ENCODE results near the gene EEF1A1.
A peak's percentile ranks its signal among the peaks of the same experiment; 100 is the strongest.
"Not testable (repeated sequence)": the region's sequence is repeated elsewhere in the genome, so short reads cannot be mapped to it uniquely, and the experiment has no call there.

The EEF1A1 gene

GRCh38 chr6:73519926-73520687 is 725 bp downstream of the EEF1A1 start:
- Histone ChIP-seq H3K27ac (peak overlapping the region; percentile 100), H2AFZ (ENCODE audit: low read depth) (no peak overlapping the region), H3K27me3 (ENCODE audit: insufficient read depth, low read depth) (no peaks in the 10 kb centered on the region), H3K4me3 (IDR thresholded peaks at IDR 0.05; ENCODE audit: insufficient read depth, low read depth, low read length) (no peak overlapping the region), H3K79me2 (ENCODE audit: insufficient read depth, low read depth) (peaks cover 54% of the 10 kb centered on the region), H3K36me3 (ENCODE audit: insufficient read depth) (peaks cover 30% of the 10 kb centered on the region), H3K9ac (peak overlapping the region; percentile 100), H3K4me2 (peak overlapping the region; percentile 75), H4K20me1 (ENCODE audit: insufficient read depth) (no peaks in the 10 kb centered on the region; the same call in 1 of the 2 replicates), H3K4me1 (ENCODE audit: low read depth, poor library complexity, severe bottlenecking) (peaks cover 47% of the 10 kb centered on the region)
- TF ChIP-seq CTCF (conservative IDR thresholded peaks at IDR 0.05; ENCODE audit: low read depth, low read length): no peak

DNA sequence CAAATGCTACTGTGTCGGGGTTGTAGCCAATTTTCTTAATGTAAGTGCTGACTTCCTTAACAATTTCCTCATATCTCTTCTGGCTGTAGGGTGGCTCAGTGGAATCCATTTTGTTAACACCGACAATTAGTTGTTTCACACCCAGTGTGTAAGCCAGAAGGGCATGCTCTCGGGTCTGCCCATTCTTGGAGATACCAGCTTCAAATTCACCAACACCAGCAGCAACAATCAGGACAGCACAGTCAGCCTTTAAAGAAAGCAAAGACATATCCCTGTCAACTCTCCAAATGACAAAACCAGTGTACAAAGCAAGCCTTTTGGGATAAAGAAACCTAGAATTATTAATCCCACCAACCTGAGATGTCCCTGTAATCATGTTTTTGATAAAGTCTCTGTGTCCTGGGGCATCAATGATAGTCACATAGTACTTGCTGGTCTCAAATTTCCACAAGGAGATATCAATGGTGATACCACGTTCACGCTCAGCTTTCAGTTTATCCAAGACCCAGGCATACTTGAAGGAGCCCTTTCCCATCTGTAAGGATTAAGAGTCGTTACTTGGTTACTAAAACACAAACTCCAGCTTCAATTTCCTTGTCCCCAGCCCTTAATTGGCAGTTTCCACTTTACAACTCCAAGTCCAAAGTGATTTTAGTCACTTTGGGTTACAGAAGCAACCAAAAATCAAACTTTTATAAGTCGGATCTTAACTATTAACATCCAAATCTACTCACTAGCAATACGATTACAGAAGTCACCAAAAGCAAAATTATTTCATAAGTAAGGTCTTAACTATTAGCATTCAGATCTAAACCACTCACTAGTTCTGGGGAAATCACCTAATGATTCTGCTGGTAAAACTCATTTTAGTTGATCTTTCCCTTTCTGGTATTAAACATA is 1.6 kb downstream of the EEF1A1 start:
- peaks cover 54% of the 10 kb centered on the region for H3K79me2 ChIP-seq (ENCODE audit: insufficient read depth, low read depth)

DNA sequence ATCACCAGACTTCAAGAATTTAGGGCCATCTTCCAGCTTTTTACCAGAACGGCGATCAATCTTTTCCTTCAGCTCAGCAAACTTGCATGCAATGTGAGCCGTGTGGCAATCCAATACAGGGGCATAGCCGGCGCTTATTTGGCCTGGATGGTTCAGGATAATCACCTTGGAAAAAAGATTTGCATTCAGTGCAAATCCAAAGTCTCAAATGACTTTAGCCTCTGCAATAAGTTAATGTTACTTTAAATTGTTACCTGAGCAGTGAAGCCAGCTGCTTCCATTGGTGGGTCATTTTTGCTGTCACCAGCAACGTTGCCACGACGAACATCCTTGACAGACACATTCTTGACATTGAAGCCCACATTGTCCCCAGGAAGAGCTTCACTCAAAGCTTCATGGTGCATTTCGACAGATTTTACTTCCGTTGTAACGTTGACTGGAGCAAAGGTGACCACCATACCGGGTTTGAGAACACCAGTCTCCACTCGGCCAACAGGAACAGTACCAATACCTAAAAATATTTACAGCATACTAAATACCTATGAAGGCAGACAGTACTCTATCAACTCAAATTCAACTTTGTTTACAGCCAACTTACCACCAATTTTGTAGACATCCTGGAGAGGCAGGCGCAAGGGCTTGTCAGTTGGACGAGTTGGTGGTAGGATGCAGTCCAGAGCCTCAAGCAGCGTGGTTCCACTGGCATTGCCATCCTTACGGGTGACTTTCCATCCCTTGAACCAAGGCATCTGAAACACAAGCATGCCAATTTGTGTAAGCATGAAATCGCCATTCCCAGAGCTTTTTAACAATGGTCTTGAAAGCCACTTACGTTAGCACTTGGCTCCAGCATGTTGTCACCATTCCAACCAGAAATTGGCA is 2.5 kb downstream of the EEF1A1 start:
- H3K9ac ChIP-seq: peak overlapping the region; percentile 100
- H3K4me3 ChIP-seq (IDR thresholded peaks at IDR 0.05; ENCODE audit: insufficient read depth, low read depth, low read length); H4K20me1 ChIP-seq (ENCODE audit: insufficient read depth); H2AFZ ChIP-seq (ENCODE audit: low read depth); H3K27me3 ChIP-seq (ENCODE audit: insufficient read depth, low read depth): not testable (repeated sequence)
- peak overlapping the region; percentile 75 for H3K4me2 ChIP-seq
- peaks cover 54% of the 10 kb centered on the region for H3K79me2 ChIP-seq (ENCODE audit: insufficient read depth, low read depth)
- H3K36me3 ChIP-seq (ENCODE audit: insufficient read depth): peaks cover 30% of the 10 kb centered on the region
- H3K27ac ChIP-seq: peak overlapping the region; percentile 100
- H3K4me1 ChIP-seq (ENCODE audit: low read depth, poor library complexity, severe bottlenecking): peaks cover 59% of the 10 kb centered on the region

More for the DNA sequence above, 1.6 kb downstream of the EEF1A1 start:
- H3K4me2 ChIP-seq: peak overlapping the region; percentile 75
- peaks cover 54% of the 10 kb centered on the region for H3K4me1 ChIP-seq (ENCODE audit: low read depth, poor library complexity, severe bottlenecking)
- peak overlapping the region; percentile 100 for H3K27ac ChIP-seq
- peaks cover 30% of the 10 kb centered on the region for H3K36me3 ChIP-seq (ENCODE audit: insufficient read depth)
- H3K27me3 ChIP-seq (ENCODE audit: insufficient read depth, low read depth); H4K20me1 ChIP-seq (ENCODE audit: insufficient read depth); H2AFZ ChIP-seq (ENCODE audit: low read depth); H3K4me3 ChIP-seq (IDR thresholded peaks at IDR 0.05; ENCODE audit: insufficient read depth, low read depth, low read length): not testable (repeated sequence)
- peak overlapping the region; percentile 100 for H3K9ac ChIP-seq

DNA sequence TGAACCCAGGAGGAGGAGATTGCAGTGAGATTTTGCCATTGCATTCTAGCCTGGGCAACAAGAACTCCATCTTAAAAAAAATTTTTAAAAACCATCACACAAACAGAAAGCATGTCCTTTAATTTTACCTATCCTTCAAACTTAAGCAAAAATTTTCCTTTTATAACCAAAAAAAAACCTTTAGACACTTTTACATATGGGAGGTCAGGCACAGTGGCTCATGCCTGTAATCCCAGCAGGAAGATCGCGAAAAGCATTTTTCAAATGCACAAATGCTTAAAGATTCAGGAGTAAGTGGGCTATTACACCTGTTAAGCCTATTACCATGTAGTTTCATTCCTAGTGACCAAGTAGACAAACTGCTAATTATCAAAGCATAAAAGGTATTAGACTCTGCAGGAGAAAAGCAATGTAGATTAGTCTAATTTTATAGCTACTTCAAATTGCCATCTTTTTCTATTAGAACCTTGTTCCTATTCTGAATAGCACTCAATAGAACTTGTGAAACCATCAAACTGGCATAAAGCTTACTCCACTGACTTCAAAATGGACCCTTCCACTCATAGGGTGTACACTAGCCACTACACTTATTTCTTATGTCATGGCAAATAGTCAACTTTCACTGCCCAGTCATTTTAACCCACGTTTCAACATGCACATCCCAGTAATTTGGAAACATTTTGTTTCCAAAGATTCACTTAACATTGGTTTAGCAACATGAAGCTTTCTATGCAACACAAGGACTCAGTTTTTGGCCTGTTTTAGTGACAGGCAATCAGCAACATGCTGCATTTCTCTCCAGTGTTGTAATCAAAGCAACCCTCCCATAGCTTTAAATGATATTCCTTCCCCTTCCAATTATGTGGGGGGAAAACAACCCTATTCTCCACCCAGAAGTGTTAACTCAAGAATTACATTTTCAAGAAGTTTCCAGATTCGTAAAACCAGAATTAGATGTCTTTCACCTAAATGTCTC is 4.0 kb downstream of the EEF1A1 start:
- Histone ChIP-seq H3K27me3 (ENCODE audit: insufficient read depth, low read depth) (no peaks in the 10 kb centered on the region), H3K9ac (peak overlapping the region; percentile 60), H3K4me1 (ENCODE audit: low read depth, poor library complexity, severe bottlenecking) (peaks cover 54% of the 10 kb centered on the region), H3K27ac (peak overlapping the region; percentile 77), H3K79me2 (ENCODE audit: insufficient read depth, low read depth) (peaks cover 43% of the 10 kb centered on the region), H3K36me3 (ENCODE audit: insufficient read depth) (peaks cover 30% of the 10 kb centered on the region), H3K4me2 (peak overlapping the region; percentile 66), H3K4me3 (IDR thresholded peaks at IDR 0.05; ENCODE audit: insufficient read depth, low read depth, low read length) (no peak overlapping the region), H4K20me1 (ENCODE audit: insufficient read depth) (no peaks in the 10 kb centered on the region; the same call in 1 of the 2 replicates), H2AFZ (ENCODE audit: low read depth) (no peak overlapping the region)
- no peak for TF ChIP-seq CTCF (conservative IDR thresholded peaks at IDR 0.05; ENCODE audit: low read depth, low read length)
